HepG2 (cell line): ENCODE results near the gene ZNF655. TPM values are rescaled to one million over a fixed set of nuclear protein-coding genes. Genes with fewer than 3 reads are reported as not detected.

Source experiments
- BHLHE40 ChIP-seq: IDR thresholded peaks from 2 replicates; pipeline ENCODE4 v1.6.1; 2011; ENCODE audit warnings: low read length, improper control_type of control experiment
- CHCHD3 ChIP-seq: sonication (generic); formaldehyde crosslinking; IDR thresholded peaks from 2 replicates; pipeline ENCODE4 v1.8.0; 2022; ENCODE audit warnings: mild to moderate bottlenecking, missing genetic modification reagents, moderate library complexity
- FIP1L1 ChIP-seq: fragments of 200-400 bp; formaldehyde crosslinking; IDR thresholded peaks from 2 replicates; pipeline ENCODE4 v1.6.1; 2018; ENCODE audit warnings: low read depth, mild to moderate bottlenecking, low read length, moderate library complexity, borderline replicate concordance; ENCODE audit not compliant: insufficient read depth
- SRSF1 ChIP-seq: fragments of 200-400 bp; formaldehyde crosslinking; optimal IDR thresholded peaks from 2 replicates; pipeline ENCODE3; 2017; ENCODE audit warnings: mild to moderate bottlenecking, low read depth, low read length, moderate library complexity
- ZFP36 ChIP-seq: fragments of 150-350 bp; IDR thresholded peaks from 2 replicates; pipeline ENCODE4 v1.6.1; 2018; ENCODE audit warnings: borderline replicate concordance, low read length, low read depth; ENCODE audit not compliant: partially characterized antibody
- ZFP90 ChIP-seq: sonication (generic); formaldehyde crosslinking; IDR thresholded peaks from 2 replicates; pipeline ENCODE4 v1.8.0; 2022; ENCODE audit warnings: missing genetic modification reagents, mild to moderate bottlenecking, inconsistent platforms, borderline replicate concordance
- ZFY ChIP-seq: sonication (generic); formaldehyde crosslinking; IDR thresholded peaks from 2 replicates; pipeline ENCODE4 v1.4.0; 2020; ENCODE audit warnings: missing genetic modification reagents
- ZNF557 ChIP-seq: sonication (generic); formaldehyde crosslinking; IDR thresholded peaks from 2 replicates; pipeline ENCODE4 v1.4.0; 2020; ENCODE audit warnings: missing genetic modification reagents
- ZNF782 ChIP-seq: sonication (generic); formaldehyde crosslinking; IDR thresholded peaks from 2 replicates; pipeline ENCODE4 v1.4.0; 2020; ENCODE audit warnings: missing genetic modification reagents, mild to moderate bottlenecking, borderline replicate concordance
- polyA plus RNA-seq, 8 experiments: library from polyadenylated mRNA; depleted of rRNA in 3 of 8; stranded (reverse) in 7 of 8; unstranded in 1 of 8; fragments of >200 nt; fragmentation: Illumina TruSeq in 4 of 8; extraction: Trizol in 4 of 8; gene quantifications; 2 replicates each; pipeline versions ENCODE4 v1.2.1 to v1.2.3, GENCODE V29; 2011 to 2016; ENCODE audit warnings: low read depth in 4 of 8, missing spikeins in 1 of 8, mixed read lengths in 1 of 8; ENCODE audit not compliant: insufficient read depth in 1 of 8
- total RNA-seq, 5 experiments: library from RNA; depleted of rRNA; stranded (reverse); fragments of >200 nt; fragmentation: Illumina TruSeq; extraction: Trizol; gene quantifications; 2 replicates each; pipeline ENCODE4 v1.2.3, GENCODE V29; 2016; ENCODE audit warnings: low read depth in 1 of 5
- TF ChIP-seq, protein P1 (sequence below): sonication (generic); formaldehyde crosslinking; IDR thresholded peaks from 2 replicates; pipeline ENCODE4 v1.4.0; 2020; ENCODE audit warnings: missing genetic modification reagents
- TF ChIP-seq, protein P2 (sequence below): sonication (generic); formaldehyde crosslinking; IDR thresholded peaks from 2 replicates; pipeline ENCODE4 v1.8.0; 2022; ENCODE audit warnings: mild to moderate bottlenecking, missing genetic modification reagents; ENCODE audit not compliant: insufficient replicate concordance
- TF ChIP-seq, protein P3 (sequence below): sonication (generic); formaldehyde crosslinking; IDR thresholded peaks from 2 replicates; pipeline ENCODE4 v1.5.1; 2020; ENCODE audit warnings: mild to moderate bottlenecking, missing genetic modification reagents
- TF ChIP-seq, protein P4 (sequence below): sonication (generic); formaldehyde crosslinking; IDR thresholded peaks from 2 replicates; pipeline ENCODE4 v1.8.0; 2022; ENCODE audit warnings: missing genetic modification reagents, mild to moderate bottlenecking, inconsistent platforms, borderline replicate concordance
- TF ChIP-seq, protein P5 (sequence below): sonication (generic); formaldehyde crosslinking; IDR thresholded peaks from 2 replicates; pipeline ENCODE4 v1.4.0; 2020; ENCODE audit warnings: missing genetic modification reagents, low read depth, mild to moderate bottlenecking, borderline replicate concordance

The ZNF655 gene
- total and polyA plus RNA-seq, 2 of the 13 experiments (the other 11 are each of a cell fraction or from before 2014, with no cell fraction given), result 53.4 to 75.6 TPM

GRCh38 chr7:99617192-99617781, 58.8 kb downstream of the ZNF655 start (continued):
- TF ChIP-seq, protein P1, sequence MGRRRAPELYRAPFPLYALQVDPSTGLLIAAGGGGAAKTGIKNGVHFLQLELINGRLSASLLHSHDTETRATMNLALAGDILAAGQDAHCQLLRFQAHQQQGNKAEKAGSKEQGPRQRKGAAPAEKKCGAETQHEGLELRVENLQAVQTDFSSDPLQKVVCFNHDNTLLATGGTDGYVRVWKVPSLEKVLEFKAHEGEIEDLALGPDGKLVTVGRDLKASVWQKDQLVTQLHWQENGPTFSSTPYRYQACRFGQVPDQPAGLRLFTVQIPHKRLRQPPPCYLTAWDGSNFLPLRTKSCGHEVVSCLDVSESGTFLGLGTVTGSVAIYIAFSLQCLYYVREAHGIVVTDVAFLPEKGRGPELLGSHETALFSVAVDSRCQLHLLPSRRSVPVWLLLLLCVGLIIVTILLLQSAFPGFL (CRISPR knock-in tag), result no peak
- TF ChIP-seq ZNF782 (CRISPR knock-in tag), result no peak
- peak; percentile 17 for TF ChIP-seq ZFY (CRISPR knock-in tag)
- no peak for TF ChIP-seq ZFP36
- TF ChIP-seq CHCHD3 (CRISPR knock-in tag), result no peak
- TF ChIP-seq FIP1L1, result no peak
- no peak for TF ChIP-seq BHLHE40
- TF ChIP-seq SRSF1, result no peak
- TF ChIP-seq ZNF557 (CRISPR knock-in tag), result peak; percentile 70; the same call in 1 of the 2 replicates
- TF ChIP-seq, protein P2, sequence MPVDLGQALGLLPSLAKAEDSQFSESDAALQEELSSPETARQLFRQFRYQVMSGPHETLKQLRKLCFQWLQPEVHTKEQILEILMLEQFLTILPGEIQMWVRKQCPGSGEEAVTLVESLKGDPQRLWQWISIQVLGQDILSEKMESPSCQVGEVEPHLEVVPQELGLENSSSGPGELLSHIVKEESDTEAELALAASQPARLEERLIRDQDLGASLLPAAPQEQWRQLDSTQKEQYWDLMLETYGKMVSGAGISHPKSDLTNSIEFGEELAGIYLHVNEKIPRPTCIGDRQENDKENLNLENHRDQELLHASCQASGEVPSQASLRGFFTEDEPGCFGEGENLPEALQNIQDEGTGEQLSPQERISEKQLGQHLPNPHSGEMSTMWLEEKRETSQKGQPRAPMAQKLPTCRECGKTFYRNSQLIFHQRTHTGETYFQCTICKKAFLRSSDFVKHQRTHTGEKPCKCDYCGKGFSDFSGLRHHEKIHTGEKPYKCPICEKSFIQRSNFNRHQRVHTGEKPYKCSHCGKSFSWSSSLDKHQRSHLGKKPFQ (CRISPR knock-in tag), result no peak
- TF ChIP-seq ZFP90 (CRISPR knock-in tag), result no peak
- TF ChIP-seq, protein P3, sequence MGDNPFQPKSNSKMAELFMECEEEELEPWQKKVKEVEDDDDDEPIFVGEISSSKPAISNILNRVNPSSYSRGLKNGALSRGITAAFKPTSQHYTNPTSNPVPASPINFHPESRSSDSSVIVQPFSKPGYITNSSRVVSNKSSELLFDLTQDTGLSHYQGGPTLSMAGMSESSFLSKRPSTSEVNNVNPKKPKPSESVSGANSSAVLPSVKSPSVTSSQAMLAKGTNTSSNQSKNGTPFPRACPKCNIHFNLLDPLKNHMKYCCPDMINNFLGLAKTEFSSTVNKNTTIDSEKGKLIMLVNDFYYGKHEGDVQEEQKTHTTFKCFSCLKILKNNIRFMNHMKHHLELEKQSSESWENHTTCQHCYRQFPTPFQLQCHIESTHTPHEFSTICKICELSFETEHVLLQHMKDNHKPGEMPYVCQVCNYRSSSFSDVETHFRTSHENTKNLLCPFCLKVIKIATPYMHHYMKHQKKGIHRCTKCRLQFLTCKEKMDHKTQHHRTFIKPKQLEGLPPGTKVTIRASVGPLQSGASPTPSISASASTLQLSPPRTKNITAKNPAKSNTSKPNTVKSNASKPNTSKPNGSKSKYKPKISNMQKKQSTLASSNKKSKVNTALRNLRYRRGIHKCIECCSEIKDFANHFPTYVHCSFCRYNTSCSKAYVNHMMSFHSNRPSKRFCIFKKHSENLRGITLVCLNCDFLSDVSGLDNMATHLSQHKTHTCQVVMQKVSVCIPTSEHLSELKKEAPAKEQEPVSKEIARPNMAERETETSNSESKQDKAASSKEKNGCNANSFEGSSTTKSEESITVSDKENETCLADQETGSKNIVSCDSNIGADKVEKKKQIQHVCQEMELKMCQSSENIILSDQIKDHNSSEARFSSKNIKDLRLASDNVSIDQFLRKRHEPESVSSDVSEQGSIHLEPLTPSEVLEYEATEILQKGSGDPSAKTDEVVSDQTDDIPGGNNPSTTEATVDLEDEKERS (CRISPR knock-in tag), result peak; percentile 59; the same call in 1 of the 2 replicates
- TF ChIP-seq, protein P4, sequence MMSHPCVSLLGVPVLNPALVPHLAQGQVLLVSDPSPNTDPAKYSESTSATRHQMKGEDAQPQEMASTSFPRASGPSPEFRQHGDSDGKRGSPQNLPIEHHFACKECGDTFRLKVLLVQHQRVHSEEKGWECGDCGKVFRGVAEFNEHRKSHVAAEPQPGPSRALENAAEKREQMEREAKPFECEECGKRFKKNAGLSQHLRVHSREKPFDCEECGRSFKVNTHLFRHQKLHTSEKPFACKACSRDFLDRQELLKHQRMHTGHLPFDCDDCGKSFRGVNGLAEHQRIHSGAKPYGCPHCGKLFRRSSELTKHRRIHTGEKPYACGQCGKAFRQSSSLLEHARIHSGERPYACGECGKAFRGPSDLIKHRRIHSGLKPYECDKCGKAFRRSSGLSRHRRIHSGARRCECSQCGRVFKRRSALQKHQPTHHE (CRISPR knock-in tag), result 0 out of 2 replicates have a peak, but pooled peaks have one; percentile 33
- TF ChIP-seq, protein P5, sequence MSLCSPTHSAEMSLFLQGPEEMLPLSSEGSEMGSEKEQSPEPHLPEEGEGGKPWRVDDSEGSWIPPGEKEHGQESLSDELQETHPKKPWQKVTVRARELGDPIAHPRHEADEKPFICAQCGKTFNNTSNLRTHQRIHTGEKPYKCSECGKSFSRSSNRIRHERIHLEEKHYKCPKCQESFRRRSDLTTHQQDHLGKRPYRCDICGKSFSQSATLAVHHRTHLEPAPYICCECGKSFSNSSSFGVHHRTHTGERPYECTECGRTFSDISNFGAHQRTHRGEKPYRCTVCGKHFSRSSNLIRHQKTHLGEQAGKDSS, result no peak
